Liver (tissue), 9 donors: ENCODE data around the gene SLC9A6. TPM values are rescaled to one million over a fixed set of nuclear protein-coding genes. Genes with fewer than 3 reads are reported as not detected.

Experiments used
- DNase-seq: peaks from one replicate; pipeline ENCODE4 v3.0.0-alpha.2; 2017; ENCODE audit warnings: low spot score
- H3K27ac ChIP-seq, 2 donors: one replicate each; pipeline ENCODE4 v1.7.0; 2013; ENCODE audit warnings: inconsistent platforms in 2 of 2, low read length in 2 of 2, control low read depth in 1 of 2, low read depth in 1 of 2, mild to moderate bottlenecking in 1 of 2
- H3K27me3 ChIP-seq, 4 donors: one replicate each; pipeline versions ENCODE4 v1.6.1 to v1.7.0; 2013; ENCODE audit warnings: low read length in 3 of 4, inconsistent platforms in 1 of 4, mild to moderate bottlenecking in 1 of 4, moderate library complexity in 1 of 4; ENCODE audit not compliant: control insufficient read depth in 4 of 4, insufficient read depth in 4 of 4
- H3K36me3 ChIP-seq, 4 donors: one replicate each; pipeline versions ENCODE4 v1.6.1 to v1.7.0; 2013; ENCODE audit warnings: low read length in 3 of 4, mild to moderate bottlenecking in 3 of 4, low read depth in 1 of 4, moderate library complexity in 1 of 4; ENCODE audit not compliant: control insufficient read depth in 4 of 4, insufficient read depth in 3 of 4
- H3K4me1 ChIP-seq, 4 donors: one replicate each; pipeline versions ENCODE4 v1.6.1 to v1.7.0; 2013; ENCODE audit warnings: low read length in 3 of 4, mild to moderate bottlenecking in 3 of 4, moderate library complexity in 1 of 4; ENCODE audit not compliant: control insufficient read depth in 4 of 4, insufficient read depth in 4 of 4
- H3K4me3 ChIP-seq, 3 donors: one replicate each; pipeline versions ENCODE4 v1.6.1 to v1.7.0; 2013; ENCODE audit warnings: low read length in 3 of 3, control low read depth in 1 of 3, low read depth in 1 of 3, mild to moderate bottlenecking in 1 of 3
- H3K9ac ChIP-seq, 2 donors: one replicate each; pipeline ENCODE4 v1.7.0; 2013; ENCODE audit warnings: low read length in 2 of 2, mild to moderate bottlenecking in 2 of 2, moderate library complexity in 2 of 2, control low read depth in 1 of 2, low read depth in 1 of 2
- H3K9me3 ChIP-seq, 4 donors: one replicate each; pipeline versions ENCODE4 v1.6.1 to v1.7.0; 2013; ENCODE audit warnings: low read length in 3 of 4; ENCODE audit not compliant: control insufficient read depth in 4 of 4
- ATF3 ChIP-seq: IDR thresholded peaks from 2 replicates; pipeline ENCODE4 v1.6.1; 2016; ENCODE audit warnings: antibody characterized with exemption
- EGR1 ChIP-seq, 2 donors: IDR thresholded peaks; 2 replicates each; pipeline ENCODE4 v1.6.1; 2016 to 2018; ENCODE audit warnings: antibody characterized with exemption in 2 of 2, low read depth in 2 of 2
- FOXA1 ChIP-seq: IDR thresholded peaks from 2 replicates; pipeline ENCODE4 v1.6.1; 2016; ENCODE audit warnings: antibody characterized with exemption
- FOXA2 ChIP-seq: IDR thresholded peaks from 2 replicates; pipeline ENCODE4 v1.6.1; 2016; ENCODE audit warnings: antibody characterized with exemption
- GABPA ChIP-seq, 2 donors: IDR thresholded peaks in 1 of 2; conservative IDR thresholded peaks in 1 of 2; 2 replicates each; pipeline ENCODE4 v1.6.1; 2016; ENCODE audit warnings: antibody characterized with exemption in 2 of 2, mild to moderate bottlenecking in 1 of 2, moderate library complexity in 1 of 2
- HNF4A ChIP-seq, 2 donors: conservative IDR thresholded peaks; 2 replicates each; pipeline ENCODE4 v1.6.1; 2016; ENCODE audit warnings: antibody characterized with exemption in 2 of 2, mild to moderate bottlenecking in 2 of 2
- HNF4G ChIP-seq: IDR thresholded peaks from 2 replicates; pipeline ENCODE4 v1.6.1; 2016; ENCODE audit warnings: antibody characterized with exemption
- JUND ChIP-seq, 2 donors: IDR thresholded peaks; 2 replicates each; pipeline ENCODE4 v1.6.1; 2016; ENCODE audit warnings: antibody characterized with exemption in 2 of 2
- MAX ChIP-seq: IDR thresholded peaks from 2 replicates; pipeline ENCODE4 v1.6.1; 2016; ENCODE audit warnings: antibody characterized with exemption
- NR2F2 ChIP-seq: IDR thresholded peaks from 2 replicates; pipeline ENCODE4 v1.6.1; 2016; ENCODE audit warnings: antibody characterized with exemption
- RAD21 ChIP-seq, 2 donors: IDR thresholded peaks; 2 replicates each; pipeline ENCODE4 v1.6.1; 2016; ENCODE audit warnings: antibody characterized with exemption in 2 of 2, mild to moderate bottlenecking in 2 of 2
- RXRA ChIP-seq, 2 donors: IDR thresholded peaks; 2 replicates each; pipeline ENCODE4 v1.6.1; 2017 to 2018; ENCODE audit warnings: antibody characterized with exemption in 2 of 2, mild to moderate bottlenecking in 1 of 2
- SP1 ChIP-seq: IDR thresholded peaks from 2 replicates; pipeline ENCODE4 v1.6.1; 2018; ENCODE audit warnings: antibody characterized with exemption, mild to moderate bottlenecking
- TAF1 ChIP-seq: conservative IDR thresholded peaks from 2 replicates; pipeline ENCODE4 v1.6.1; 2016; ENCODE audit warnings: antibody characterized with exemption, mild to moderate bottlenecking
- YY1 ChIP-seq: IDR thresholded peaks from 2 replicates; pipeline ENCODE4 v1.6.1; 2016; ENCODE audit warnings: antibody characterized with exemption, mild to moderate bottlenecking
- ZBTB33 ChIP-seq: IDR thresholded peaks from 2 replicates; pipeline ENCODE4 v1.6.1; 2016; ENCODE audit warnings: antibody characterized with exemption
- WGBS: extraction: QIAGEN DNeasy Blood & Tissue Kit; methylation state at CpG from one replicate; pipeline ENCODE4 v1.1.7; 2013; 5-methylcytosine and 5-hydroxymethylcytosine counted together
- polyA plus RNA-seq, 2 donors: library from polyadenylated mRNA; stranded (reverse) in 1 of 2; unstranded in 1 of 2; fragments of 200-250 nt in 1 of 2; fragments of >200 nt in 1 of 2; fragmentation: Nextera tagmentation in 1 of 2; extraction: Ambion mirVana in 1 of 2; gene quantifications; one replicate each; pipeline versions ENCODE4 v1.2.1 to v1.2.3, GENCODE V29; 2013 to 2015
- total RNA-seq, 2 donors: library from RNA; depleted of rRNA; stranded (reverse); fragments of >200 nt; gene quantifications; one replicate each; pipeline ENCODE4 v1.2.3, GENCODE V29; 2014
- TF ChIP-seq, protein P1 (sequence below): IDR thresholded peaks from 2 replicates; pipeline ENCODE4 v1.6.1; 2016; ENCODE audit warnings: antibody characterized with exemption, mild to moderate bottlenecking
- TF ChIP-seq, protein P2 (sequence below): fragments of 150-350 bp; IDR thresholded peaks from 2 replicates; pipeline ENCODE4 v1.5.1; 2017; ENCODE audit warnings: improper control_type of control experiment, low read depth, low read length; ENCODE audit not compliant: missing input control
- donor health status: healthy.
- donor health status: healthy.
- donor health status: healthy.
- donor health status: healthy.
- donor health status: healthy.

Gene SLC9A6
- total and polyA plus RNA-seq, 4 donors, result 2.1 to 8.8 (median 5.6) TPM

- H3K27ac ChIP-seq, result no peak overlapping the region
- H3K9me3 ChIP-seq, result no peaks in the 10 kb centered on the region
- 74% methylated on average over 7 of the region's 7 CpGs for WGBS
- H3K4me3 ChIP-seq, result no peak overlapping the region
- no peak overlapping the region for H3K9ac ChIP-seq
- no peaks in the 10 kb centered on the region for H3K36me3 ChIP-seq
- H3K4me1 ChIP-seq, result peaks cover 0 to 3% (median 0%) of the 10 kb centered on the region in 4 donors
- no peak for DNase-seq
- no peak for TF ChIP-seq JUND (IDR thresholded peaks at IDR 0.05)
- TF ChIP-seq NR2F2, result no peak
- no peak for TF ChIP-seq GABPA (IDR thresholded peaks at IDR 0.05 in 1 of 2, conservative IDR thresholded peaks at IDR 0.05 in 1 of 2)
- TF ChIP-seq SP1, result no peak
- no peak for TF ChIP-seq FOXA1
- TF ChIP-seq HNF4A (conservative IDR thresholded peaks at IDR 0.05), result no peak
- TF ChIP-seq RXRA (IDR thresholded peaks at IDR 0.05), result no peak
- no peak for TF ChIP-seq FOXA2
- TF ChIP-seq, protein P1, sequence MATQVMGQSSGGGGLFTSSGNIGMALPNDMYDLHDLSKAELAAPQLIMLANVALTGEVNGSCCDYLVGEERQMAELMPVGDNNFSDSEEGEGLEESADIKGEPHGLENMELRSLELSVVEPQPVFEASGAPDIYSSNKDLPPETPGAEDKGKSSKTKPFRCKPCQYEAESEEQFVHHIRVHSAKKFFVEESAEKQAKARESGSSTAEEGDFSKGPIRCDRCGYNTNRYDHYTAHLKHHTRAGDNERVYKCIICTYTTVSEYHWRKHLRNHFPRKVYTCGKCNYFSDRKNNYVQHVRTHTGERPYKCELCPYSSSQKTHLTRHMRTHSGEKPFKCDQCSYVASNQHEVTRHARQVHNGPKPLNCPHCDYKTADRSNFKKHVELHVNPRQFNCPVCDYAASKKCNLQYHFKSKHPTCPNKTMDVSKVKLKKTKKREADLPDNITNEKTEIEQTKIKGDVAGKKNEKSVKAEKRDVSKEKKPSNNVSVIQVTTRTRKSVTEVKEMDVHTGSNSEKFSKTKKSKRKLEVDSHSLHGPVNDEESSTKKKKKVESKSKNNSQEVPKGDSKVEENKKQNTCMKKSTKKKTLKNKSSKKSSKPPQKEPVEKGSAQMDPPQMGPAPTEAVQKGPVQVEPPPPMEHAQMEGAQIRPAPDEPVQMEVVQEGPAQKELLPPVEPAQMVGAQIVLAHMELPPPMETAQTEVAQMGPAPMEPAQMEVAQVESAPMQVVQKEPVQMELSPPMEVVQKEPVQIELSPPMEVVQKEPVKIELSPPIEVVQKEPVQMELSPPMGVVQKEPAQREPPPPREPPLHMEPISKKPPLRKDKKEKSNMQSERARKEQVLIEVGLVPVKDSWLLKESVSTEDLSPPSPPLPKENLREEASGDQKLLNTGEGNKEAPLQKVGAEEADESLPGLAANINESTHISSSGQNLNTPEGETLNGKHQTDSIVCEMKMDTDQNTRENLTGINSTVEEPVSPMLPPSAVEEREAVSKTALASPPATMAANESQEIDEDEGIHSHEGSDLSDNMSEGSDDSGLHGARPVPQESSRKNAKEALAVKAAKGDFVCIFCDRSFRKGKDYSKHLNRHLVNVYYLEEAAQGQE, result no peak
- no peak for TF ChIP-seq MAX
- H3K27me3 ChIP-seq, result peaks cover 0 to 2% (median 0%) of the 10 kb centered on the region in 4 donors
Measured at GRCh38 chrX:136063340-136064079, 78.3 kb downstream of the SLC9A6 start.

DNA sequence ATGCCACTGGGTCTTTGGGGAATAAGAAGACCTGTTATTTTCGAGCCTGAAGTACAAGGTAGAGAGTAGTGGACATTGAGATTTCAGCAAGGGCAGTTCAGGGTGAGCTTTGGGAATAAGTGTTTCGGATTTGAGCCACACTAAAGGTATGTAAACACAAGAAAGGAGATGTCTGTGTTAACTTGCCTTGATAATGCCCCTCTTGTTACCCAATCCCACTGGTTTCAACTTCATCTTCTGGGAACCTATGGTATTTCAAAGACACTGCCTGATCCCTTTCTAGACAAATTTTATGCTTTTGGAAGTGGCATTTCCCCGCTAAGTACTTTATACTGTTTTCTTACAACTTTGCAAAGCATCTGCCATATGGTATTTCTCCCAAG is 79.4 kb downstream of the SLC9A6 start:
- 83% methylated on average over 3 of the region's 3 CpGs for WGBS
- Histone ChIP-seq H3K4me3 (no peak overlapping the region), H3K4me1 (peaks cover 0 to 3% (median 0%) of the 10 kb centered on the region in 4 donors), H3K36me3 (no peaks in the 10 kb centered on the region), H3K9ac (no peak overlapping the region), H3K27me3 (peaks cover 0 to 2% (median 0%) of the 10 kb centered on the region in 4 donors), H3K27ac (peak overlapping the region; percentile 12 to 26), H3K9me3 (no peaks in the 10 kb centered on the region)
- no peak for DNase-seq
- TF ChIP-seq JUND (IDR thresholded peaks at IDR 0.05) (no peak), YY1 (no peak), RXRA (IDR thresholded peaks at IDR 0.05) (no peak), GABPA (IDR thresholded peaks at IDR 0.05 in 1 of 2, conservative IDR thresholded peaks at IDR 0.05 in 1 of 2) (no peak), FOXA1 (no peak), TAF1 (no peak), FOXA2 (no peak), HNF4A (conservative IDR thresholded peaks at IDR 0.05) (no peak), ZBTB33 (no peak), SP1 (no peak), RAD21 (IDR thresholded peaks at IDR 0.05) (no peak), EGR1 (IDR thresholded peaks at IDR 0.05; ENCODE audit: low read depth in 2 of 2) (no peak), MAX (no peak), HNF4G (no peak), ATF3 (no peak), NR2F2 (no peak)
- TF ChIP-seq, protein P1, result no peak
- TF ChIP-seq, protein P2, sequence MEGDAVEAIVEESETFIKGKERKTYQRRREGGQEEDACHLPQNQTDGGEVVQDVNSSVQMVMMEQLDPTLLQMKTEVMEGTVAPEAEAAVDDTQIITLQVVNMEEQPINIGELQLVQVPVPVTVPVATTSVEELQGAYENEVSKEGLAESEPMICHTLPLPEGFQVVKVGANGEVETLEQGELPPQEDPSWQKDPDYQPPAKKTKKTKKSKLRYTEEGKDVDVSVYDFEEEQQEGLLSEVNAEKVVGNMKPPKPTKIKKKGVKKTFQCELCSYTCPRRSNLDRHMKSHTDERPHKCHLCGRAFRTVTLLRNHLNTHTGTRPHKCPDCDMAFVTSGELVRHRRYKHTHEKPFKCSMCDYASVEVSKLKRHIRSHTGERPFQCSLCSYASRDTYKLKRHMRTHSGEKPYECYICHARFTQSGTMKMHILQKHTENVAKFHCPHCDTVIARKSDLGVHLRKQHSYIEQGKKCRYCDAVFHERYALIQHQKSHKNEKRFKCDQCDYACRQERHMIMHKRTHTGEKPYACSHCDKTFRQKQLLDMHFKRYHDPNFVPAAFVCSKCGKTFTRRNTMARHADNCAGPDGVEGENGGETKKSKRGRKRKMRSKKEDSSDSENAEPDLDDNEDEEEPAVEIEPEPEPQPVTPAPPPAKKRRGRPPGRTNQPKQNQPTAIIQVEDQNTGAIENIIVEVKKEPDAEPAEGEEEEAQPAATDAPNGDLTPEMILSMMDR, result no peak
